Colonic mucosa (tissue), 4 donors: ENCODE results near the gene AMOTL2. TPM values are rescaled to one million over a fixed set of nuclear protein-coding genes. Genes with fewer than 3 reads are reported as not detected.

Experiments used
- DNase-seq: peaks from one replicate; pipeline ENCODE4 v3.0.0-alpha.2; 2020
- H3K27ac ChIP-seq: fragments of 200-600 bp; one replicate; pipeline ENCODE4 v1.8.0; 2021
- H3K27me3 ChIP-seq: fragments of 200-600 bp; one replicate; pipeline ENCODE4 v1.8.0; 2021
- H3K36me3 ChIP-seq: fragments of 200-600 bp; one replicate; pipeline ENCODE4 v1.8.0; 2021
- H3K4me1 ChIP-seq: fragments of 200-600 bp; one replicate; pipeline ENCODE4 v1.8.0; 2021; ENCODE audit warnings: mild to moderate bottlenecking
- H3K4me3 ChIP-seq: fragments of 200-600 bp; one replicate; pipeline ENCODE4 v1.8.0; 2021
- H3K9ac ChIP-seq, 2 donors: one replicate each; pipeline ENCODE4 v1.7.0; 2013; ENCODE audit warnings: control low read depth in 2 of 2, low read depth in 2 of 2, low read length in 2 of 2
- H3K9me3 ChIP-seq: fragments of 200-600 bp; one replicate; pipeline ENCODE4 v1.8.0; 2021
- intact Hi-C: fragments of 100-400 bp; cut with DNase I; formaldehyde crosslinking; loops from one replicate; pipeline ENCODE4 v1.14.1; 2022
- total RNA-seq, 2 donors: library from RNA; stranded (reverse); fragmentation: NEBNext Ultra II Directional in 1 of 2; extraction: Animal tissue kit (Norgen Biotek cat#: 25700) in 1 of 2; gene quantifications; one replicate each; pipeline ENCODE4 v1.2.1, GENCODE V29; 2021
- TF ChIP-seq, protein P1 (sequence below): fragments of 200-600 bp; IDR thresholded peaks from one replicate; pipeline ENCODE4 v1.8.0; 2022; ENCODE audit warnings: antibody characterized with exemption, mild to moderate bottlenecking
- donor health status: healthy.
- donor health status: DM: no; HTN: no; CAD: no.
- donor health status: DM: no; HTN: no; CAD: no.

AMOTL2 gene
- 10 to 100 TPM; 17.8 to 19.9 TPM for total RNA-seq

DNA sequence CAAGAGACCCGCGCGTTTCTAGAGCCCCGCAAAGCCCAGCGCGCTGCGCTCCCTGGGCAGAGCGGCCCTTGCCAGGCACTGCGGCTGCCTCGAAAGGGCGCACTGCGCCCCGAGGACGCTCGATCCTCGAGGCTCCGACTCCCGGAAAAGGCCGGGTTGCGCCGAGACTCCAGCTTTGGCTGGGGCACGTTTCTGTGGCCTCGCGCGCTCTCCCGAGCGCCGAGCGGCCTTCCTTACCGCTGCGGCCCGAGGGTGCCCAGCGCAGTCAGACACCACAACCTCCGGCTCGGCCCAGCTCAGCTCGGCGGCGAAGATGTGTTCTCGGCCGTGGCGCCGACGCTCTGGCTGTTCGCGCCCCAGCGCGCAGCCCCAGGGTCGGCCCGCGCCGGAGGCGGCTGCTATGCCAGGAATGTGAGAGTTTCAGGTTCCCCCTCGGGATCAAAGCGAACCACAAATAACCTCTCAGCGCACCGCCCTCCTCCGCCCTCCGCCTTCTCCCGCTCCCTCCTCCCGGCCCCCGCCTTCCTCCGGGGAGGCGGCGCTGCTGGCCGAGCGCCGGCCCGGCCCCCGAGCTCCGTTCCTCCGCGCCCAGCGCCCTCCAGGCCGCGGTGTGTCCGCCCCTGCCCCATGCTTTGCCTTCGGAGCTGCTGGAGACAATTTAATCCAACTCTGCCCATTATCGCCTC lies at the start of gene AMOTL2:
Gene AMOTL2 (minus strand): TSS at position 343 of the 686 bp plus-strand sequence. CDS start 3,014 bp downstream, outside the sequence.
- Histone ChIP-seq H3K9me3 (no peaks in the 10 kb centered on the region), H3K27me3 (no peaks in the 10 kb centered on the region), H3K4me1 (peaks cover 24% of the 10 kb centered on the region), H3K27ac (peak within 1 kb of the TSS; percentile 93), H3K9ac (peak within 1 kb of the TSS; percentile 77 to 87), H3K36me3 (no peaks in the 10 kb centered on the region), H3K4me3 (peak within 1 kb of the TSS; percentile 59)
- intact Hi-C loops: no loop called here
- TF ChIP-seq, protein P1, sequence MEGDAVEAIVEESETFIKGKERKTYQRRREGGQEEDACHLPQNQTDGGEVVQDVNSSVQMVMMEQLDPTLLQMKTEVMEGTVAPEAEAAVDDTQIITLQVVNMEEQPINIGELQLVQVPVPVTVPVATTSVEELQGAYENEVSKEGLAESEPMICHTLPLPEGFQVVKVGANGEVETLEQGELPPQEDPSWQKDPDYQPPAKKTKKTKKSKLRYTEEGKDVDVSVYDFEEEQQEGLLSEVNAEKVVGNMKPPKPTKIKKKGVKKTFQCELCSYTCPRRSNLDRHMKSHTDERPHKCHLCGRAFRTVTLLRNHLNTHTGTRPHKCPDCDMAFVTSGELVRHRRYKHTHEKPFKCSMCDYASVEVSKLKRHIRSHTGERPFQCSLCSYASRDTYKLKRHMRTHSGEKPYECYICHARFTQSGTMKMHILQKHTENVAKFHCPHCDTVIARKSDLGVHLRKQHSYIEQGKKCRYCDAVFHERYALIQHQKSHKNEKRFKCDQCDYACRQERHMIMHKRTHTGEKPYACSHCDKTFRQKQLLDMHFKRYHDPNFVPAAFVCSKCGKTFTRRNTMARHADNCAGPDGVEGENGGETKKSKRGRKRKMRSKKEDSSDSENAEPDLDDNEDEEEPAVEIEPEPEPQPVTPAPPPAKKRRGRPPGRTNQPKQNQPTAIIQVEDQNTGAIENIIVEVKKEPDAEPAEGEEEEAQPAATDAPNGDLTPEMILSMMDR: no peak
- DNase-seq: peak; percentile 86

- Histone ChIP-seq H3K36me3 (no peaks in the 10 kb centered on the region), H3K4me3 (no peak overlapping the region), H3K4me1 (no peaks in the 10 kb centered on the region), H3K27ac (no peak overlapping the region), H3K27me3 (no peaks in the 10 kb centered on the region), H3K9me3 (no peaks in the 10 kb centered on the region), H3K9ac (no peak overlapping the region)
- no peak for DNase-seq
- TF ChIP-seq, protein P1: no peak
- intact Hi-C loops: no loop called here
These were observed 48.9 kb upstream of the AMOTL2 start for GRCh38 chr3:134423153-134423552.

GRCh38 chr3:134419960-134420321 lies 45.7 kb upstream of the AMOTL2 start:
- no peak for DNase-seq
- Histone ChIP-seq H3K27me3 (no peaks in the 10 kb centered on the region), H3K9me3 (no peaks in the 10 kb centered on the region), H3K4me3 (no peak overlapping the region), H3K9ac (no peak overlapping the region), H3K4me1 (no peaks in the 10 kb centered on the region), H3K36me3 (no peaks in the 10 kb centered on the region), H3K27ac (no peak overlapping the region)
- intact Hi-C loops: no loop called here
- TF ChIP-seq, protein P1: no peak

DNA sequence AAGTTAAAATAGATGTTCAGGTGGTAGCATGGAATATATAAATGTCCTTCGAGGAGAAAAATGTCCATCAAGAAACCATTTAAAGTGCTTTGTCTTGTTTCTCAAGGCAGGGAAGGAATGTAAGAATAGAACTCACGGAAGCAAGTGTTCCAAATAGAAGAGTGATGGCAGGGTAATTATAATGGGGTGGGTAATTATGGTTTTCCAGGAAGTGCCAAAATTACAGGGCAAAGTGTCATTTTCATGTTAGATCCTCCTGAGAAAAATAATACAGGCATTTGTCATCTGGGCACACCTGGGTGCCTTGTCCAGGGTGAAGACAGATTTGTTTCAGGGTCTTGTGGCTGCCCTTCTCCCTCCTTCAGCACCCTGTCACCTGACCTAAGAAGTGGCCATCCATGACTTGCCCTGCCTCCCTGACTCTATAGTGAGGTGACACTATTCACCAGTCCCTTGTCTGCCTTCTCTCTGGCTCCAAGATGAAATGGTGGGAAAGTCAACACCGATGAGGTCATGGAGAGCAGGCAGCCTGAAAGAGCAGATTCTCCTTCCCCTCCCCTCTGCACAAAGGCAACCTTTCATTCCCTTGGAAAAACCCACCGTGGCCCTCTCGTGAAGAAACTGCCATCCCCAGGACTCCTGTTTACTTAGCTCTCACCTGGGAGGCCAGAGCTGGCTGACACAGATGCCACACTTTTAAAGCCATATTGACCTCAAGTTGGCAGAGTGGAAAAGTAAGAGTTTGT lies 45.1 kb upstream of the AMOTL2 start:
- H3K27ac ChIP-seq: no peak overlapping the region
- no peaks in the 10 kb centered on the region for H3K9me3 ChIP-seq
- no peaks in the 10 kb centered on the region for H3K27me3 ChIP-seq
- no peaks in the 10 kb centered on the region for H3K4me1 ChIP-seq
- H3K4me3 ChIP-seq: no peak overlapping the region
- no peaks in the 10 kb centered on the region for H3K36me3 ChIP-seq
- intact Hi-C loops: no loop called here
- no peak for DNase-seq
- H3K9ac ChIP-seq: no peak overlapping the region
- TF ChIP-seq, protein P1: no peak

- TF ChIP-seq, protein P1: no peak
- Histone ChIP-seq H3K9ac (no peak overlapping the region), H3K9me3 (no peaks in the 10 kb centered on the region), H3K27me3 (peaks cover 6% of the 10 kb centered on the region), H3K4me3 (no peak overlapping the region), H3K4me1 (no peaks in the 10 kb centered on the region), H3K36me3 (no peaks in the 10 kb centered on the region), H3K27ac (no peak overlapping the region)
- DNase-seq: no peak
- intact Hi-C loops: no loop called here
These were observed 34.8 kb upstream of the AMOTL2 start for GRCh38 chr3:134409041-134409440.
